ENCODE data around the gene SKOR1.

Gene SKOR1

GRCh38 chr15:67838789-67839332 lies 13.6 kb downstream of the SKOR1 start:
- TF ChIP-seq REST (IDR thresholded peaks at IDR 0.05; ENCODE audit: insufficient read depth in 1 of 2, low read depth in 2 of 2, low read length in 2 of 2), result no peak
- TF ChIP-seq SIN3A (IDR thresholded peaks at IDR 0.05; ENCODE audit: borderline replicate concordance, insufficient read depth, low read length), result no peak
- no peak for TF ChIP-seq TAF1 (IDR thresholded peaks at IDR 0.05; ENCODE audit: borderline replicate concordance, insufficient read depth, low read length)
- no peak for TF ChIP-seq POLR2AphosphoS5 (IDR thresholded peaks at IDR 0.05; ENCODE audit: low read depth, low read length)
- TF ChIP-seq FOXP2 (optimal IDR thresholded peaks at IDR 0.05; ENCODE audit: borderline replicate concordance, extremely low read depth, extremely low read length, insufficient read depth), result no peak

GRCh38 chr15:67839499-67839928 lies 14.2 kb downstream of the SKOR1 start:
- TF ChIP-seq TAF1 (IDR thresholded peaks at IDR 0.05; ENCODE audit: borderline replicate concordance, insufficient read depth, low read length), result no peak
- TF ChIP-seq FOXP2 (optimal IDR thresholded peaks at IDR 0.05; ENCODE audit: borderline replicate concordance, extremely low read depth, extremely low read length, insufficient read depth), result no peak
- TF ChIP-seq SIN3A (IDR thresholded peaks at IDR 0.05; ENCODE audit: borderline replicate concordance, insufficient read depth, low read length), result no peak

- TF ChIP-seq REST (IDR thresholded peaks at IDR 0.05; ENCODE audit: insufficient read depth in 1 of 2, low read depth in 2 of 2, low read length in 2 of 2) (peak in 1 of 2 experiments; percentile 37; a peak in 1 of 4 replicates), POLR2AphosphoS5 (IDR thresholded peaks at IDR 0.05; ENCODE audit: low read depth, low read length) (peak; percentile 97), FOXP2 (optimal IDR thresholded peaks at IDR 0.05; ENCODE audit: borderline replicate concordance, extremely low read depth, extremely low read length, insufficient read depth) (peak; percentile 57), SIN3A (IDR thresholded peaks at IDR 0.05; ENCODE audit: borderline replicate concordance, insufficient read depth, low read length) (0 out of 2 replicates have a peak, but pooled peaks have one; percentile 33), TAF1 (IDR thresholded peaks at IDR 0.05; ENCODE audit: borderline replicate concordance, insufficient read depth, low read length) (peak; percentile 89; the same call in 1 of the 2 replicates)
These were observed 14.8 kb downstream of the SKOR1 start, which contains the start of gene RNU6-1 for GRCh38 chr15:67839929-67840748. RNU6-1 (minus strand) TSS chr15:67840045.

GRCh38 chr15:67840749-67841512 lies 15.6 kb downstream of the SKOR1 start:
- TF ChIP-seq SIN3A (IDR thresholded peaks at IDR 0.05; ENCODE audit: borderline replicate concordance, insufficient read depth, low read length), result no peak; the same call in 1 of the 2 replicates
- no peak for TF ChIP-seq REST (IDR thresholded peaks at IDR 0.05; ENCODE audit: insufficient read depth in 1 of 2, low read depth in 2 of 2, low read length in 2 of 2)
- TF ChIP-seq POLR2AphosphoS5 (IDR thresholded peaks at IDR 0.05; ENCODE audit: low read depth, low read length), result no peak
- TF ChIP-seq FOXP2 (optimal IDR thresholded peaks at IDR 0.05; ENCODE audit: borderline replicate concordance, extremely low read depth, extremely low read length, insufficient read depth), result no peak
- no peak for TF ChIP-seq TAF1 (IDR thresholded peaks at IDR 0.05; ENCODE audit: borderline replicate concordance, insufficient read depth, low read length)

GRCh38 chr15:67841513-67841762 lies 16.1 kb downstream of the SKOR1 start:
- TF ChIP-seq TAF1 (IDR thresholded peaks at IDR 0.05; ENCODE audit: borderline replicate concordance, insufficient read depth, low read length) (no peak), POLR2AphosphoS5 (IDR thresholded peaks at IDR 0.05; ENCODE audit: low read depth, low read length) (no peak), SIN3A (IDR thresholded peaks at IDR 0.05; ENCODE audit: borderline replicate concordance, insufficient read depth, low read length) (no peak), FOXP2 (optimal IDR thresholded peaks at IDR 0.05; ENCODE audit: borderline replicate concordance, extremely low read depth, extremely low read length, insufficient read depth) (no peak), REST (IDR thresholded peaks at IDR 0.05; ENCODE audit: insufficient read depth in 1 of 2, low read depth in 2 of 2, low read length in 2 of 2) (no peak)

Data from PFSK-1 (cell line).